HG03045 (cell line): ENCODE measurements around the gene GYPB.
"Not testable (repeated sequence)": the region's sequence is repeated elsewhere in the genome, so short reads cannot be mapped to it uniquely, and the experiment has no call there.

ENCODE experiments used
- ATAC-seq: cut with Tn5 transposase; IDR thresholded peaks from one replicate; pipeline ENCODE4 v1.9.1; 2021; ENCODE audit warnings: mild to moderate bottlenecking, moderate library complexity; ENCODE audit not compliant: unreplicated experiment

Gene GYPB

GRCh38 chr4:144016057-144016605 lies 3.0 kb downstream of the GYPB start:
- ATAC-seq, result not testable (repeated sequence)

GRCh38 chr4:144014808-144015207 lies 4.4 kb downstream of the GYPB start:
- no peak for ATAC-seq

GRCh38 chr4:144008602-144009001 lies 10.6 kb downstream of the GYPB start:
- ATAC-seq, result not testable (repeated sequence)

- not testable (repeated sequence) for ATAC-seq
Measured at GRCh38 chr4:144007960-144008359, 11.2 kb downstream of the GYPB start.

GRCh38 chr4:144006200-144006803 lies 12.9 kb downstream of the GYPB start:
- not testable (repeated sequence) for ATAC-seq

GRCh38 chr4:144005558-144005953 lies 13.6 kb downstream of the GYPB start:
- ATAC-seq, result not testable (repeated sequence)

GRCh38 chr4:144004868-144005557 lies 14.2 kb downstream of the GYPB start:
- not testable (repeated sequence) for ATAC-seq

- ATAC-seq, result not testable (repeated sequence)
Measured at GRCh38 chr4:144003890-144004265, 15.3 kb downstream of the GYPB start.

GRCh38 chr4:144003205-144003889 lies 15.8 kb downstream of the GYPB start:
- not testable (repeated sequence) for ATAC-seq

GRCh38 chr4:144000331-144000995 lies 18.7 kb downstream of the GYPB start:
- ATAC-seq, result not testable (repeated sequence)

- not testable (repeated sequence) for ATAC-seq
Measured at GRCh38 chr4:143996193-143996592, 23.0 kb downstream of the GYPB start.

- ATAC-seq, result not testable (repeated sequence)
Measured at GRCh38 chr4:143991761-143992160, 27.4 kb downstream of the GYPB start.

GRCh38 chr4:143990717-143991116 lies 28.5 kb downstream of the GYPB start:
- ATAC-seq, result not testable (repeated sequence)

- ATAC-seq, result no peak
Measured at GRCh38 chr4:143986180-143986579, 33.0 kb downstream of the GYPB start.

GRCh38 chr4:143980776-143981175 lies 38.4 kb downstream of the GYPB start:
- ATAC-seq, result not testable (repeated sequence)

GRCh38 chr4:143975527-143975926 lies 43.7 kb downstream of the GYPB start:
- not testable (repeated sequence) for ATAC-seq

GRCh38 chr4:143974021-143974420 lies 45.2 kb downstream of the GYPB start:
- ATAC-seq, result not testable (repeated sequence)

GRCh38 chr4:143961075-143961474 lies 58.1 kb downstream of the GYPB start:
- ATAC-seq, result no peak

- ATAC-seq, result not testable (repeated sequence)
Measured at GRCh38 chr4:143955306-143955705, 63.9 kb downstream of the GYPB start.

- ATAC-seq, result not testable (repeated sequence)
Measured at GRCh38 chr4:143951458-143951972, 67.7 kb downstream of the GYPB start.

- not testable (repeated sequence) for ATAC-seq
Measured at GRCh38 chr4:143950967-143951366, 68.2 kb downstream of the GYPB start.
